Measurements from ENCODE around the gene IMPA2.

GRCh38 chr18:11991021-11991795 lies 9.9 kb downstream of the IMPA2 start:
- TF ChIP-seq CTCF (conservative IDR thresholded peaks at IDR 0.05; ENCODE audit: low read depth, low read length), result no peak
- TF ChIP-seq EZH2 (IDR thresholded peaks at IDR 0.05; ENCODE audit: borderline replicate concordance, low read depth, low read length, poor library complexity, severe bottlenecking), result no peak

Data from A673 (cell line).